Measurements from ENCODE around the gene IMPDH1. TPM values are rescaled to one million over a fixed set of nuclear protein-coding genes. Genes with fewer than 3 reads are reported as not detected.
A peak's percentile ranks its signal among the peaks of the same experiment; 100 is the strongest.

IMPDH1 gene
- total and polyA plus RNA-seq, 10 of the 15 experiments (the other 5 are each of a cell fraction or from before 2014, with no cell fraction given): 0.50 to 61.3 (median 41.8) TPM

DNA sequence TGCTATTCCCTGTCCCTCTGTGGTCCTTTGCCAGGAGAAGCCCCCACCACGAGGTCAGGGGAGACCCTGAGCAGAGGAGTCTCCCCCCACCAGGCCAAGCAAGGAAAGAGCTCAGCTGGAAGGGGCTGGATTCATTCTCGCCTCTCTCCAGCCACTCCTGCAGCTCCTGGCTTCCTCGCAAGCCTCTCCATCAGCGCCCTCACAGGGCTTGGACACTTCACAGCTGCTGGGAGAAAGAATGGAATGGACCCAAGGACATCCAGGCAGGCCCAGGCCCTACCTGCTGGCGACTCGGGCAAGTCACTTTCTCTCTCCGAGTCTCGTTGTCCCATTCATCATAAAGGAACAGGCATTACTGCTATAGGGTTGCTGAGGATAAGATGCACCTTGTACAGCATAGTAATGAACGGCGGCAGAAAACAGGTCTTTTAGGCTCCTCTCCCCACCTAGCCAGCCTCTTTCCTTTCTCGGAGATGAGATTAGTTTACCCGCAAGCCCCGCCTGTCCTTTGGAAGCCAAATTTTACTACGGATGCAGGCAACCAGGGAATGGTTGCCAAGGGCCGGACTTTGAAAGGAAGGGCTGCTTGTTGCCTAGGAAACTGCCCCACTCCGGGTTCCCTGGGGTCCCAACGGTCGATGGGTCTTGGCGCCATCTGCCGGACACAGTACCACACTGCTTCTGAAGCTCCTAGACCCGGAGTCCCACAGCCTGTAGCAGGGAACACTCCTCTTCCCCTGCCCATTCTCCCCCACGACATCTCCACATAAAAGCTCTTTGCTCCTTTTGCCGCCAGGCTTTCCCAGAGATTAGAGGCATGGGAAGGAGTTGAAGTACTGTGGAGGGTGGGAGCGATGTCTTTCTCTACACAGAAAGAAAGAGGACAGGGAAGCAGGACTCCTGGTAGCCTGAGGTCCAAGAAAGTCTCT lies 22.3 kb downstream of the IMPDH1 start:
- 36% methylated on average over 24 of the region's 24 CpGs for WGBS (ENCODE audit: insufficient coverage, insufficient replicate concordance, low lambda C conversion rate, missing lambda C conversion rate)
- ATAC-seq (peak; percentile 93), DNase-seq (ENCODE audit: low read depth, low spot score) (no peak), FAIRE-seq (peak; percentile 78)
- POLR2A ChIA-PET: interaction anchor here (0.5 to 0.6 kb wide), 2 partner anchors 68 to 394 kb away, joined by 3 to 5 read pairs; no protein-coding TSS in a partner anchor
- H3K9ac ChIP-seq (ENCODE audit: control insufficient read depth, insufficient read depth, low read length): no peak overlapping the region
- no peak overlapping the region for H3K4me3 ChIP-seq
- no peaks in the 10 kb centered on the region for H3K9me3 ChIP-seq (replicated peaks; ENCODE audit: control insufficient read depth, insufficient read depth, low read length)
- RAD21 ChIA-PET (ENCODE audit: unreplicated experiment): interaction anchor here (0.7 to 2.8 kb wide), 7 partner anchors 14 to 45 kb away, joined by 3 to 24 read pairs (median 3); partner anchors contain the start of gene RBM28
- H4K20me1 ChIP-seq (ENCODE audit: control insufficient read depth, insufficient read depth): no peaks in the 10 kb centered on the region
- H3K27me3 ChIP-seq (replicated peaks in 1 of 2; ENCODE audit: control insufficient read depth in 2 of 2, insufficient read depth in 2 of 2, low read length in 1 of 2): no peaks in the 10 kb centered on the region; a peak in 1 of 4 replicates
- in situ Hi-C loops (cut with MboI) (no loop called here), intact Hi-C loops (cut with micrococcal nuclease; ENCODE audit: unreplicated experiment) (loop anchor here (1.0 to 10.0 kb wide), 2 partner anchors 40 to 253 kb away; no protein-coding TSS in a partner anchor)
- no peak overlapping the region for H3K4me2 ChIP-seq (ENCODE audit: control insufficient read depth, insufficient read depth)
- H3K36me3 ChIP-seq (ENCODE audit: control insufficient read depth in 2 of 2, insufficient read depth in 2 of 2, low read length in 1 of 2): no peaks in the 10 kb centered on the region
- CTCF ChIA-PET: interaction anchor here (0.5 to 6.4 kb wide), 24 partner anchors 8 to 679 kb away, joined by 3 to 106 read pairs (median 4); partner anchors contain the start of gene RBM28
- no peak overlapping the region for H2AFZ ChIP-seq (ENCODE audit: control insufficient read depth, low read depth, low read length)
- H3K27ac ChIP-seq (ENCODE audit: control insufficient read depth, insufficient read depth): no peak overlapping the region
- SMC1A ChIA-PET (ENCODE audit: uncharacterized antibody, unreplicated experiment): interaction anchor here (0.6 to 2.3 kb wide), 7 partner anchors 15 to 253 kb away, joined by 3 to 19 read pairs (median 4); no protein-coding TSS in a partner anchor
- H3K4me1 ChIP-seq (ENCODE audit: control insufficient read depth, insufficient read depth, low read length): no peaks in the 10 kb centered on the region
- no peaks in the 10 kb centered on the region for H3K79me2 ChIP-seq (ENCODE audit: control insufficient read depth, insufficient read depth, low read length)
- no TSS peak for BruUV-seq (replicated peaks)
- TF ChIP-seq MEF2B (IDR thresholded peaks at IDR 0.05; ENCODE audit: partially characterized antibody, poor library complexity, severe bottlenecking): peak; percentile 19
- TF ChIP-seq MYC (IDR thresholded peaks at IDR 0.05; ENCODE audit: insufficient read depth, insufficient read length, insufficient replicate concordance, low read length, severe bottlenecking): no peak
- TF ChIP-seq, protein P1, sequence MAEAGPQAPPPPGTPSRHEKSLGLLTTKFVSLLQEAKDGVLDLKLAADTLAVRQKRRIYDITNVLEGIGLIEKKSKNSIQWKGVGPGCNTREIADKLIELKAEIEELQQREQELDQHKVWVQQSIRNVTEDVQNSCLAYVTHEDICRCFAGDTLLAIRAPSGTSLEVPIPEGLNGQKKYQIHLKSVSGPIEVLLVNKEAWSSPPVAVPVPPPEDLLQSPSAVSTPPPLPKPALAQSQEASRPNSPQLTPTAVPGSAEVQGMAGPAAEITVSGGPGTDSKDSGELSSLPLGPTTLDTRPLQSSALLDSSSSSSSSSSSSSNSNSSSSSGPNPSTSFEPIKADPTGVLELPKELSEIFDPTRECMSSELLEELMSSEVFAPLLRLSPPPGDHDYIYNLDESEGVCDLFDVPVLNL (IDR thresholded peaks at IDR 0.05; ENCODE audit: low read depth, low read length): no peak
- TF ChIP-seq CBX3 (IDR thresholded peaks at IDR 0.05; ENCODE audit: borderline replicate concordance, low read depth): no peak
- TF ChIP-seq YY1 (IDR thresholded peaks at IDR 0.05; ENCODE audit: low read depth, low read length): no peak
- no peak for TF ChIP-seq RCOR1 (conservative IDR thresholded peaks at IDR 0.05; ENCODE audit: low read depth, low read length)
- TF ChIP-seq SMAD1 (IDR thresholded peaks at IDR 0.05; ENCODE audit: low read depth, partially characterized antibody): no peak
- no peak for TF ChIP-seq EP300 (IDR thresholded peaks at IDR 0.05; ENCODE audit: borderline replicate concordance in 1 of 2, control insufficient read depth in 1 of 2, low read depth in 2 of 2, low read length in 2 of 2)
- no peak for TF ChIP-seq BMI1 (IDR thresholded peaks at IDR 0.05; ENCODE audit: borderline replicate concordance)
- no peak for TF ChIP-seq BRCA1 (IDR thresholded peaks at IDR 0.05; ENCODE audit: low read depth, low read length)
- TF ChIP-seq, protein P2, sequence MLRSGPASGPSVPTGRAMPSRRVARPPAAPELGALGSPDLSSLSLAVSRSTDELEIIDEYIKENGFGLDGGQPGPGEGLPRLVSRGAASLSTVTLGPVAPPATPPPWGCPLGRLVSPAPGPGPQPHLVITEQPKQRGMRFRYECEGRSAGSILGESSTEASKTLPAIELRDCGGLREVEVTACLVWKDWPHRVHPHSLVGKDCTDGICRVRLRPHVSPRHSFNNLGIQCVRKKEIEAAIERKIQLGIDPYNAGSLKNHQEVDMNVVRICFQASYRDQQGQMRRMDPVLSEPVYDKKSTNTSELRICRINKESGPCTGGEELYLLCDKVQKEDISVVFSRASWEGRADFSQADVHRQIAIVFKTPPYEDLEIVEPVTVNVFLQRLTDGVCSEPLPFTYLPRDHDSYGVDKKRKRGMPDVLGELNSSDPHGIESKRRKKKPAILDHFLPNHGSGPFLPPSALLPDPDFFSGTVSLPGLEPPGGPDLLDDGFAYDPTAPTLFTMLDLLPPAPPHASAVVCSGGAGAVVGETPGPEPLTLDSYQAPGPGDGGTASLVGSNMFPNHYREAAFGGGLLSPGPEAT (IDR thresholded peaks at IDR 0.05; ENCODE audit: low read depth): no peak
- TF ChIP-seq, protein P3, sequence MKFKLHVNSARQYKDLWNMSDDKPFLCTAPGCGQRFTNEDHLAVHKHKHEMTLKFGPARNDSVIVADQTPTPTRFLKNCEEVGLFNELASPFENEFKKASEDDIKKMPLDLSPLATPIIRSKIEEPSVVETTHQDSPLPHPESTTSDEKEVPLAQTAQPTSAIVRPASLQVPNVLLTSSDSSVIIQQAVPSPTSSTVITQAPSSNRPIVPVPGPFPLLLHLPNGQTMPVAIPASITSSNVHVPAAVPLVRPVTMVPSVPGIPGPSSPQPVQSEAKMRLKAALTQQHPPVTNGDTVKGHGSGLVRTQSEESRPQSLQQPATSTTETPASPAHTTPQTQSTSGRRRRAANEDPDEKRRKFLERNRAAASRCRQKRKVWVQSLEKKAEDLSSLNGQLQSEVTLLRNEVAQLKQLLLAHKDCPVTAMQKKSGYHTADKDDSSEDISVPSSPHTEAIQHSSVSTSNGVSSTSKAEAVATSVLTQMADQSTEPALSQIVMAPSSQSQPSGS (IDR thresholded peaks at IDR 0.05; ENCODE audit: low read length): no peak
- TF ChIP-seq KLF5 (IDR thresholded peaks at IDR 0.05; ENCODE audit: partially characterized antibody): no peak
- TF ChIP-seq, protein P4, sequence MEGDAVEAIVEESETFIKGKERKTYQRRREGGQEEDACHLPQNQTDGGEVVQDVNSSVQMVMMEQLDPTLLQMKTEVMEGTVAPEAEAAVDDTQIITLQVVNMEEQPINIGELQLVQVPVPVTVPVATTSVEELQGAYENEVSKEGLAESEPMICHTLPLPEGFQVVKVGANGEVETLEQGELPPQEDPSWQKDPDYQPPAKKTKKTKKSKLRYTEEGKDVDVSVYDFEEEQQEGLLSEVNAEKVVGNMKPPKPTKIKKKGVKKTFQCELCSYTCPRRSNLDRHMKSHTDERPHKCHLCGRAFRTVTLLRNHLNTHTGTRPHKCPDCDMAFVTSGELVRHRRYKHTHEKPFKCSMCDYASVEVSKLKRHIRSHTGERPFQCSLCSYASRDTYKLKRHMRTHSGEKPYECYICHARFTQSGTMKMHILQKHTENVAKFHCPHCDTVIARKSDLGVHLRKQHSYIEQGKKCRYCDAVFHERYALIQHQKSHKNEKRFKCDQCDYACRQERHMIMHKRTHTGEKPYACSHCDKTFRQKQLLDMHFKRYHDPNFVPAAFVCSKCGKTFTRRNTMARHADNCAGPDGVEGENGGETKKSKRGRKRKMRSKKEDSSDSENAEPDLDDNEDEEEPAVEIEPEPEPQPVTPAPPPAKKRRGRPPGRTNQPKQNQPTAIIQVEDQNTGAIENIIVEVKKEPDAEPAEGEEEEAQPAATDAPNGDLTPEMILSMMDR (IDR thresholded peaks at IDR 0.05 in 2 of 3, conservative IDR thresholded peaks at IDR 0.05 in 1 of 3; ENCODE audit: control insufficient read depth in 2 of 3, extremely low read depth in 1 of 3, insufficient read depth in 1 of 3, low read depth in 3 of 3, low read length in 3 of 3): peak; percentile 84 to 87 (median 85)

Measured in GM12878 (cell line).